Esophagus (tissue), 2 donors: Measurements from ENCODE around the gene TESK2. TPM values are rescaled to one million over a fixed set of nuclear protein-coding genes. Genes with fewer than 3 reads are reported as not detected.
"Not testable (repeated sequence)": the region's sequence is repeated elsewhere in the genome, so short reads cannot be mapped to it uniquely, and the experiment has no call there.

Source experiments
- H3K27ac ChIP-seq, 2 donors: one replicate each; pipeline ENCODE4 v1.5.1; 2013; ENCODE audit warnings: low read depth in 2 of 2, mild to moderate bottlenecking in 2 of 2, inconsistent platforms in 1 of 2, low read length in 1 of 2, moderate library complexity in 1 of 2
- H3K27me3 ChIP-seq, 2 donors: one replicate each; pipeline ENCODE4 v1.6.1; 2013; ENCODE audit warnings: low read length in 2 of 2, control low read depth in 1 of 2, mild to moderate bottlenecking in 1 of 2; ENCODE audit not compliant: insufficient read depth in 2 of 2, control insufficient read depth in 1 of 2
- H3K36me3 ChIP-seq, 2 donors: one replicate each; pipeline ENCODE4 v1.6.1; 2013; ENCODE audit warnings: low read length in 1 of 2; ENCODE audit not compliant: control insufficient read depth in 2 of 2, insufficient read depth in 2 of 2
- H3K4me1 ChIP-seq, 2 donors: one replicate each; pipeline ENCODE4 v1.6.1; 2013; ENCODE audit warnings: low read length in 1 of 2; ENCODE audit not compliant: control insufficient read depth in 2 of 2, insufficient read depth in 2 of 2
- H3K4me3 ChIP-seq, 2 donors: one replicate each; pipeline ENCODE4 v1.5.1; 2013; ENCODE audit warnings: low read length in 2 of 2, mild to moderate bottlenecking in 2 of 2, low read depth in 1 of 2, moderate library complexity in 1 of 2
- H3K9me3 ChIP-seq, 2 donors: one replicate each; pipeline ENCODE4 v1.6.1; 2013; ENCODE audit warnings: mild to moderate bottlenecking in 2 of 2, low read depth in 1 of 2, low read length in 1 of 2, moderate library complexity in 1 of 2; ENCODE audit not compliant: control insufficient read depth in 2 of 2, insufficient read depth in 1 of 2
- WGBS, 2 donors: extraction: QIAGEN DNeasy Blood & Tissue Kit; methylation state at CpG; one replicate each; pipeline ENCODE4 v1.1.7; 2013; 5-methylcytosine and 5-hydroxymethylcytosine counted together
- polyA plus RNA-seq, 2 donors: library from polyadenylated mRNA; stranded (reverse); fragments of 200-250 nt; gene quantifications; one replicate each; pipeline ENCODE4 v1.2.3, GENCODE V29; 2013
- donor health status: healthy with polysubstance abuse.
- donor health status: Bipolar disorder and iron deficiency.

TESK2 gene, protein sequence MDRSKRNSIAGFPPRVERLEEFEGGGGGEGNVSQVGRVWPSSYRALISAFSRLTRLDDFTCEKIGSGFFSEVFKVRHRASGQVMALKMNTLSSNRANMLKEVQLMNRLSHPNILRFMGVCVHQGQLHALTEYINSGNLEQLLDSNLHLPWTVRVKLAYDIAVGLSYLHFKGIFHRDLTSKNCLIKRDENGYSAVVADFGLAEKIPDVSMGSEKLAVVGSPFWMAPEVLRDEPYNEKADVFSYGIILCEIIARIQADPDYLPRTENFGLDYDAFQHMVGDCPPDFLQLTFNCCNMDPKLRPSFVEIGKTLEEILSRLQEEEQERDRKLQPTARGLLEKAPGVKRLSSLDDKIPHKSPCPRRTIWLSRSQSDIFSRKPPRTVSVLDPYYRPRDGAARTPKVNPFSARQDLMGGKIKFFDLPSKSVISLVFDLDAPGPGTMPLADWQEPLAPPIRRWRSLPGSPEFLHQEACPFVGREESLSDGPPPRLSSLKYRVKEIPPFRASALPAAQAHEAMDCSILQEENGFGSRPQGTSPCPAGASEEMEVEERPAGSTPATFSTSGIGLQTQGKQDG
- 1 to 10 TPM; 4.0 to 4.3 TPM for polyA plus RNA-seq

DNA sequence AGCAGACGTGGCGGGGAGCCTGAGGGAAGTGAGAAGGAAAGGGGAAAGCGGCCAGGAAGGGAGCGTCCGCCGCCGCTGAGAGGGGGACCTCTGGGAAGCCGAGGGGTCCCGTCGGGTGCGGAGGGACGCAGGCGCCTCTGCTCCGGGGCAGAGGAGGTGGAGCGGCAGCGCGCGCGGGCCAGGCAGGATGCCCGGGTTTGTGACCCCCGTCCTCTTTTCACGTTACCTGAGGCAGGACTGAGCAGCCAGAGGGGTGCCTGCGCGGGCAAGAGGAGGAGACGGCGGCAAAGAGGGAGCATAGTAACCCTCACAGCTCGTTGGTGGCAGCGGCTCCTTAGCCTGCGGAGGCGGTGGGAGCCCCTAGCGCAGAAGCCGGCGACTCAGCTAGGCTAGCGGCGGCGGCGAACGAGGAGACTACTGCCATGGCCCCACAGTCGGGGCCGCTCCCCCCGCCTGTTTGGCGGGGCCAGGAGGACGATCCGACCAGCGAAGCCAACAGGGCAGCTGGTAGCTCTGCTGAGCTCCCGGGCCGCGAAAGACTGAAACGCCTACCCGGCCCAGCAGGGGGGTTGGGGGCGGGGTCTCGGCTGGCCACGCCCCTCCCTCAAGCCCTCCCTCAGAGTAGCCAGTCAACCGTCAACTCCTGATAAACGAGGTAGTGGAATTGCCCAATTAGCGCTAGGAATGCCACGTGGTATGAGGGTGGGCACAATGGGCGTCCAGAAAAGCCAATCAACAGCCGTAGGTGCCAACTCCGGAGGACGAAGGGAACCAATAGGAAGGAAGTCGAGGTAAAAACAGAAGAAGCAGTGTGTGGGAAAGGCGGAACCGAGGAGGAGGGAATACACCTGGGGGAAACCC, at the start of gene TESK2:
Gene TESK2, minus strand, starts transcription at position 538 of the 861 bp plus-strand sequence. CDS start 33,378 bp downstream, outside the sequence.
- peak within 1 kb of the TSS; percentile 93 to 94 for H3K27ac ChIP-seq
- WGBS, 2 donors: 0% methylated on average over 63 to 64 of the region's 64 CpGs
- H3K4me1 ChIP-seq: peaks cover 0 to under 1% of the 10 kb centered on the region in 2 donors
- peak within 1 kb of the TSS; percentile 71 to 78 for H3K4me3 ChIP-seq
- H3K9me3 ChIP-seq: no peaks in the 10 kb centered on the region
- H3K27me3 ChIP-seq: no peaks in the 10 kb centered on the region
- H3K36me3 ChIP-seq: peaks cover 0 to 4% of the 10 kb centered on the region in 2 donors

DNA sequence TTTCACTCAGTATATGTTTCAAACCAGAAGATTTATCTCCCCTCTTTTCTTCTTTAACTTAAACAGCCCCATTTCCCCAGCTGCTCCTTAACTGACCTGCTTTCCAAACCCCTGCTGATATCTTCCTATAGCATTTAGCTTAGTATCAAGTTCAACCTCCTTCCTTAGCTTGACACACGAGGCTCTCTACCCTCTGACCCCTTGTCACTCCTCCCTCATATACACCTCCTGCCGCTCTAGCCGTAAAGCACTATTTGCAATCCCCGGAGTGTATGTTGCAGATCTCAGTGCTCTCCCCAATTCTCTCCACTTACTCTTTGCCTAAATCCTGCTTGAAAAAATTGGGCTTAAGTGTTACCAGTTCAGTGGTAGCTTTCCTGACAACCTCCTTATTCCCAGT, 45.9 kb upstream of the TESK2 start:
- H3K4me3 ChIP-seq: no peak overlapping the region
- H3K4me1 ChIP-seq: no peaks in the 10 kb centered on the region
- no peaks in the 10 kb centered on the region for H3K9me3 ChIP-seq
- no peak overlapping the region for H3K27ac ChIP-seq
- H3K36me3 ChIP-seq: no peaks in the 10 kb centered on the region
- H3K27me3 ChIP-seq: no peaks in the 10 kb centered on the region
- 69 to 72% methylated on average over 4 of the region's 4 CpGs for WGBS, 2 donors

DNA sequence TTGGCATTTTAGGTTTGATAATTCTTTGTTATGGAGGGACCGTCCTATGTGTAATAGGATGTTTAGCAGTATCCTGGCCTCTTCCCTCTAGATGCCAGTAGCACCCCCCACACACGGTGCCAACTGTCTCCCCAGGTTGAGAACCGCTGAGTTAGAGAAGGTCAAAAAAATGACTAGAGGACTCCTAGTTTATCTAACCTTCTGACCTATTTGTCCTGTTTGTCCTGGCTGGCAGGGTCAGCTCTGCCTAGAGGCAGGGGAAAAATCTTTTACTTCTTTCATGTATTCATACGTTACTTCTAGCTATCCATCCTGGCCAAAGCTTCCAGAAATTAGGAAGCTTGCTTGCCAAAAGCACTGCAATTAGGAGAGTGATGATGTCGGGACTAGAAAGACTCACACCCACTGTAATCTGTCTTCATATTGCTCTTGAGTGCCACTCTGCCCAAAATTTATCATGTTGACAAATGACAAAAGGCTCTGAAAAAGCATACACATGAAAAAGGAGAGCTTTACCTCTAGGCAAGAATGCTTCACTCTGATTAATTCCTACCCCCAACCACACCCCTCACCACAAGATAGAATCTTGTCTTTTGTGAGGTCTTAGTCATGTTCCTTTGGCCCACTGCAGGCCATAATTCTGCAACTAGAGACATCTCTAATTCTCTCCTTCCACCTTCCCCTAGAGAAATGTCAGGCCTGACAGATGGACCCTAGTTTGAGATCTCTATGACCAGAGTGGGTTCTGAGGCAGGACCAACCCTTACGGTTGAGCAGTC, 45.2 kb upstream of the TESK2 start:
- Histone ChIP-seq H3K9me3 (no peaks in the 10 kb centered on the region), H3K36me3 (no peaks in the 10 kb centered on the region), H3K4me1 (no peaks in the 10 kb centered on the region), H3K27ac (no peak overlapping the region), H3K27me3 (no peaks in the 10 kb centered on the region), H3K4me3 (no peak overlapping the region)
- WGBS, 2 donors: 58 to 61% methylated on average over 6 of the region's 6 CpGs

DNA sequence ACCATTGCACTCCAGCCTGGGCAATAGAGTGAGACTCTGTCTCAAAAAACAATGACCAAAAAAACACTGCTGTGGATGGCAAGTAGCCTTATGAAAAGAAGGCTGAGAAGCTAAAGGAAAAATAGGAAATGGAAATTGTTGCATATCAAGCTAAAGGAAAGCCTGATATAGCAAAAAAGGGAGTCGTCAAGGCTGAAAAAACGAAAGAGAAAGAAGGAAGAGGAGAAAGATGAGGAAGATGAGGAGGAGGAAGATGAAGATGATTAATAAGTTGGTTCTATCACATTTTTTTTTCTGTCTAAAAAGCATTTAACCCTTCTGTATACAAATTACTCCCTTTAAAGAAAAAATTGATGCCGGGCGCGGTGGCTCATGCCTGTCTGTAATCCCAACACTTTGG, 40.9 kb upstream of the TESK2 start:
- H3K4me1 ChIP-seq: no peaks in the 10 kb centered on the region
- no peaks in the 10 kb centered on the region for H3K27me3 ChIP-seq
- no peak overlapping the region for H3K27ac ChIP-seq
- 84 to 88% methylated on average over 5 of the region's 5 CpGs for WGBS, 2 donors
- no peaks in the 10 kb centered on the region for H3K9me3 ChIP-seq
- no peaks in the 10 kb centered on the region for H3K36me3 ChIP-seq
- no peak overlapping the region for H3K4me3 ChIP-seq

DNA sequence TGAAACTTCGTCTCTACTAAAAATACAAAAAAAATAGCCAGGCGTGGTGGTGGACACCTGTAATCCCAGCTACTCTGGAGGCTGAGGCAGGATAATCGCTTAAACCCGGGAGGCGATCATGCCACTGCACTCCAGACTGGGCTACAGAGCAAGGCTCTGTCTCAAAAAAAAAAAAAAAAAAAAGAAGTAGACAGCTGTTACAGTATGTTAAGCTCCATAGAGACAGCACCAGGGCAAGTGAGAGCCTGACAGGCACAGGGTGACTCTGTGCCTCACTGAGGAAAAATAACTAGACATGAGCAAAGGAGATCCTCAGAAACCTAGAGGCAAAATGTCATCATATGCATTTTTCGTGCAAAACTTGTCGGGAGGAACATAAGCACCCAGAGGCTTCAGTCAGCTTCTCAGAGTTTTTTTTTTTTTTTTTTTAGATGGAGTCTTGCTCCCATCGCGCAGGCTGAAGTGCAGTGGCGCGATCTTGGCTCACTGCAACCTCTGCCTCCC, 39.7 kb upstream of the TESK2 start:
- no peaks in the 10 kb centered on the region for H3K9me3 ChIP-seq
- no peaks in the 10 kb centered on the region for H3K36me3 ChIP-seq
- H3K27ac ChIP-seq: no peak overlapping the region
- H3K4me1 ChIP-seq: no peaks in the 10 kb centered on the region
- WGBS, 2 donors: 95% methylated on average over 11 of the region's 11 CpGs
- H3K27me3 ChIP-seq: no peaks in the 10 kb centered on the region
- no peak overlapping the region for H3K4me3 ChIP-seq

DNA sequence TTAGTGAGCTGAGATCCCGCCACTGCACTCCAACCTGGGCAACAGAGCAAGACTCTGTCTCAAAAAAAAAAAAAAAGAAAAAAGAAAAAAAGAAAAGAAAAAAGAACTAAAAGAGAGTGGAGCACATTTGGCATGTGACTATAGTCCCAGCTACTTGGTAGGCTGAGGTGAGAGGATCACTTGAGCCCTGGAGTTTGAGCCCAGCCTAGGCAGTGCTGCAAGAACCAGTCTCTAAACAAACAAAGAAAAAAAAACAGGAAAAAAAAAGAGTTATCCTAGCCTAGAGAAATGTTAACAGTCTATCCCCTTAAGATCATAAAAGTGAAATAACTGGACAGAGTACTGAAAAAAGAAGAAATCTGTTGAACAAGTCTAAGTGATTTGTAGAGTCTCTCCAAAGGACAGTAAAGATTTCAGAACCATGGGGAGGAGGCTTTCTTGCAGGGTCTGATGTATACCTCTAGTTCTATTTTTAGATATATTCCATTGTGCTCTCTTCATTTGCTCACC, 35.2 kb upstream of the TESK2 start:
- Histone ChIP-seq H3K36me3 (no peaks in the 10 kb centered on the region), H3K4me3 (no peak overlapping the region), H3K27me3 (no peaks in the 10 kb centered on the region), H3K9me3 (no peaks in the 10 kb centered on the region), H3K4me1 (no peaks in the 10 kb centered on the region), H3K27ac (no peak overlapping the region)
- 94 to 100% methylated on average over 1 of the region's 1 CpG for WGBS, 2 donors

DNA sequence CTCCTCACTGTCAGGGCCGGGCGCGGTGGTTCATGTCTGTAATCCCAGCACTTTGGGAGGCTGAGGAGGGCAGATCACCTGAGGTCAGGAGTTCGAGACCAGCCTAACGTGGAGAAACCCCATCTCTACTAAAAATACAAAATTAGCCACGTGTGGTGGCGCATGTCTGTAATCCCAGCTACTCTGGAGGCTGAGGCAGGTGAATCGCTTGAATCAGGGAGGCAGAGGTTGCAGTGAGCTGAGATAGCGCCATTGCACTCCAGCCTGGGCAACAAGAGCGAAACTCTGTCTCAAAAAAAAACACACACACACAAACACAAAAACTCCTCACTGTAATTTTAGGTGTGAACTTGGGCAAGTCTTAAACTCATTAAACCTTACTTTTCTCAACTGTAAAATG, 33.0 kb upstream of the TESK2 start:
- H3K9me3 ChIP-seq, H3K4me3 ChIP-seq, H3K27me3 ChIP-seq, H3K36me3 ChIP-seq, H3K27ac ChIP-seq, H3K4me1 ChIP-seq: not testable (repeated sequence)
- WGBS, 2 donors: 90 to 93% methylated on average over 10 of the region's 10 CpGs

DNA sequence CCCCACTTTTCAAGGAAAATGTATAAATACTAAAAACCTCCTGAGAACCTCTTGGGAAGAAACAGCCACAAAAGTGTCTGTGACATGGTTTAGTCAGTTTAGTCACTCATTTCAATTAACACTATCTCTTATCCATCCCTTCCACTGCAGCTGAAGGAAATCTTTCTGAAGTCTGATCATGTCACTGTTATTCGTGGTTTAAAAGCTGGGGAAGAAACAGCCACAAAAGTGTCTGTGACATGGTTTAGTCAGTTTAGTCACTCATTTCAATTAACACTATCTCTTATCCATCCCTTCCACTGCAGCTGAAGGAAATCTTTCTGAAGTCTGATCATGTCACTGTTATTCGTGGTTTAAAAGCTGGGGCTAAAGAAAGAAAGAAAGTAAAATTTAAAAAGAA, 32.6 kb upstream of the TESK2 start:
- not testable (repeated sequence) for H3K4me1 ChIP-seq, H3K9me3 ChIP-seq, H3K36me3 ChIP-seq, H3K27ac ChIP-seq, H3K4me3 ChIP-seq, H3K27me3 ChIP-seq
- WGBS, 2 donors: 63 to 71% methylated on average over 2 of the region's 2 CpGs
